Left lobe of liver (tissue), 2 donors: Measurements from ENCODE around the gene MYO3A. TPM values are rescaled to one million over a fixed set of nuclear protein-coding genes. Genes with fewer than 3 reads are reported as not detected.
A peak's percentile ranks its signal among the peaks of the same experiment; 100 is the strongest.
"Not testable (repeated sequence)": the region's sequence is repeated elsewhere in the genome, so short reads cannot be mapped to it uniquely, and the experiment has no call there.

Experiments used
- ATAC-seq: fragments of 200-7000 bp; cut with Tn5 transposase; one replicate; pipeline ENCODE4 v1.9.1; 2020; ENCODE audit warnings: mild to moderate bottlenecking, moderate library complexity
- DNase-seq: peaks from one replicate; pipeline ENCODE4 v3.0.0-alpha.2; 2020; ENCODE audit warnings: low spot score
- total RNA-seq: library from RNA; stranded (reverse); gene quantifications from one replicate; pipeline ENCODE4 v1.2.1, GENCODE V29; 2021
- donor health status: DM: no; HTN: no; CAD: no; lungs with moderate emphysema.
- donor health status: DM: no; HTN: yes; CAD: no.

MYO3A gene
- total RNA-seq, 1 donor from 2014 or later: 0.10 TPM

- DNase-seq: no peak
- ATAC-seq: no peak
Observed at GRCh38 chr10:26067680-26068079, 133.7 kb downstream of the MYO3A start.

GRCh38 chr10:26080971-26081370 lies 146.9 kb downstream of the MYO3A start:
- not testable (repeated sequence) for ATAC-seq, DNase-seq

- no peak for DNase-seq
- no peak for ATAC-seq
Observed at GRCh38 chr10:26081459-26081858, 147.4 kb downstream of the MYO3A start.

- no peak for ATAC-seq
Observed at GRCh38 chr10:26085549-26085948, 151.5 kb downstream of the MYO3A start.

GRCh38 chr10:26087666-26088065 lies 153.6 kb downstream of the MYO3A start:
- ATAC-seq (no peak), DNase-seq (no peak)

More at GRCh38 chr10:26085549-26085948, 151.5 kb downstream of the MYO3A start:
- no peak for DNase-seq

GRCh38 chr10:26090026-26090425 lies 156.0 kb downstream of the MYO3A start:
- no peak for DNase-seq
- no peak for ATAC-seq

GRCh38 chr10:26090762-26091161 lies 156.7 kb downstream of the MYO3A start:
- no peak for DNase-seq
- no peak for ATAC-seq

- ATAC-seq (no peak), DNase-seq (no peak)
Observed at GRCh38 chr10:26093229-26093628, 159.2 kb downstream of the MYO3A start.

GRCh38 chr10:26095781-26096180 lies 161.8 kb downstream of the MYO3A start:
- DNase-seq (no peak), ATAC-seq (no peak)

GRCh38 chr10:26097549-26097948 lies 163.5 kb downstream of the MYO3A start:
- DNase-seq, ATAC-seq: not testable (repeated sequence)

GRCh38 chr10:26112532-26112931 lies 178.5 kb downstream of the MYO3A start:
- ATAC-seq: no peak
- no peak for DNase-seq

- no peak for ATAC-seq
- DNase-seq: no peak
Observed at GRCh38 chr10:26138613-26139012, 204.6 kb downstream of the MYO3A start.

- DNase-seq: no peak
- no peak for ATAC-seq
Observed at GRCh38 chr10:26156019-26156418, 222.0 kb downstream of the MYO3A start.

GRCh38 chr10:26157734-26158133 lies 223.7 kb downstream of the MYO3A start:
- ATAC-seq (no peak), DNase-seq (no peak)

GRCh38 chr10:26169466-26169865 lies 235.4 kb downstream of the MYO3A start:
- ATAC-seq (no peak), DNase-seq (no peak)

GRCh38 chr10:26172131-26172530 lies 238.1 kb downstream of the MYO3A start:
- ATAC-seq (no peak), DNase-seq (no peak)

- DNase-seq: no peak
- ATAC-seq: peak; percentile 16
Observed at GRCh38 chr10:26173837-26174236, 239.8 kb downstream of the MYO3A start.

- no peak for DNase-seq
- ATAC-seq: no peak
Observed at GRCh38 chr10:26177341-26177740, 243.3 kb downstream of the MYO3A start.

- DNase-seq (no peak), ATAC-seq (no peak)
Observed at GRCh38 chr10:26194275-26194674, 260.2 kb downstream of the MYO3A start.

- ATAC-seq (no peak), DNase-seq (no peak)
Observed at GRCh38 chr10:26197248-26197647, 263.2 kb downstream of the MYO3A start.

GRCh38 chr10:26198119-26198518 lies 264.1 kb downstream of the MYO3A start:
- ATAC-seq (no peak), DNase-seq (no peak)

GRCh38 chr10:26199841-26200240 lies 265.8 kb downstream of the MYO3A start:
- no peak for ATAC-seq
- DNase-seq: no peak

GRCh38 chr10:26205223-26205622 lies 271.2 kb downstream of the MYO3A start:
- DNase-seq (no peak), ATAC-seq (no peak)
